Keratinocyte (primary cell): ENCODE results near the gene ACKR4. TPM values are rescaled to one million over a fixed set of nuclear protein-coding genes. Genes with fewer than 3 reads are reported as not detected.

Source experiments
- DNase-seq: peaks from one replicate; pipeline ENCODE4 v3.0.0-alpha.2; 2011; ENCODE audit warnings: low read depth, missing footprints, low spot score
- FAIRE-seq: peaks from 2 replicates; lab custom pipeline; 2011; peaks lifted over from hg19 to GRCh38; lab: Jason Lieb, UNC
- H2AFZ ChIP-seq: 2 replicates; pipeline ENCODE4 v1.6.0; 2012; ENCODE audit warnings: low read length, control low read depth, inconsistent platforms; ENCODE audit not compliant: control insufficient read depth
- H3K27ac ChIP-seq: 2 replicates; pipeline ENCODE4 v1.5.1; 2011; ENCODE audit warnings: low read length; ENCODE audit not compliant: control insufficient read depth, insufficient read depth
- H3K27me3 ChIP-seq: 3 replicates; pipeline ENCODE4 v1.6.0; 2011; ENCODE audit warnings: low read length; ENCODE audit not compliant: control insufficient read depth, insufficient read depth; ENCODE audit errors: extremely low read depth
- H3K36me3 ChIP-seq, 2 experiments: 2 replicates in 1 of 2; 3 replicates in 1 of 2; pipeline ENCODE4 v1.5.1; 2011; ENCODE audit warnings: low read length in 2 of 2, mild to moderate bottlenecking in 1 of 2; ENCODE audit not compliant: control insufficient read depth in 2 of 2, insufficient read depth in 2 of 2; ENCODE audit errors: extremely low read depth in 1 of 2
- H3K4me1 ChIP-seq: 3 replicates; pipeline ENCODE4 v1.5.1; 2011; ENCODE audit warnings: low read length; ENCODE audit not compliant: control insufficient read depth, insufficient read depth; ENCODE audit errors: extremely low read depth
- H3K4me2 ChIP-seq: 3 replicates; pipeline ENCODE4 v1.6.0; 2011; ENCODE audit warnings: low read depth, low read length; ENCODE audit not compliant: control insufficient read depth, insufficient read depth; ENCODE audit errors: extremely low read depth
- H3K4me3 ChIP-seq, 3 experiments: fragments of 200-600 bp in 1 of 3; sonication (generic) in 1 of 3; 2 replicates in 2 of 3; 3 replicates in 1 of 3; pipeline ENCODE4 v1.5.1; 2011 to 2016; ENCODE audit warnings: low read length in 3 of 3, mild to moderate bottlenecking in 3 of 3, control low read depth in 2 of 3, inconsistent platforms in 1 of 3, low read depth in 1 of 3, mixed read lengths in 1 of 3, mixed run types in 1 of 3, moderate library complexity in 1 of 3; ENCODE audit not compliant: control insufficient read depth in 2 of 3, insufficient read depth in 2 of 3; ENCODE audit errors: extremely low read depth in 1 of 3
- H3K79me2 ChIP-seq: 2 replicates; pipeline ENCODE4 v1.6.0; 2012; ENCODE audit warnings: low read length; ENCODE audit not compliant: control insufficient read depth, insufficient read depth
- H3K9ac ChIP-seq: 3 replicates; pipeline ENCODE4 v1.6.0; 2011; ENCODE audit warnings: low read length; ENCODE audit not compliant: control insufficient read depth, insufficient read depth; ENCODE audit errors: extremely low read depth
- H3K9me1 ChIP-seq: 3 replicates; pipeline ENCODE4 v1.6.0; 2011; ENCODE audit warnings: low read length; ENCODE audit not compliant: control insufficient read depth, insufficient read depth; ENCODE audit errors: extremely low read depth
- H3K9me3 ChIP-seq: 2 replicates; pipeline ENCODE4 v1.5.1; 2012; ENCODE audit warnings: low read depth, low read length; ENCODE audit not compliant: control insufficient read depth
- H4K20me1 ChIP-seq: 3 replicates; pipeline ENCODE4 v1.6.0; 2011; ENCODE audit warnings: low read length; ENCODE audit not compliant: control insufficient read depth, insufficient read depth; ENCODE audit errors: extremely low read depth
- EZH2 ChIP-seq: IDR thresholded peaks from one replicate; pipeline ENCODE4 v1.6.1; 2012; ENCODE audit warnings: inconsistent platforms, mild to moderate bottlenecking, low read length, moderate library complexity
- dilution Hi-C: fragments of 300-500 bp; cut with MboI; formaldehyde crosslinking; loops from one replicate; pipeline ENCODE4 v1.7.0; 2020; ENCODE audit warnings: low sequenced_read_pairs; ENCODE audit not compliant: extremely low pct_ligation_motif_present
- polyA plus RNA-seq, 5 experiments: library from polyadenylated mRNA; depleted of rRNA in 3 of 5; stranded (reverse) in 3 of 5; stranded (forward) in 1 of 5; unstranded in 1 of 5; fragments of >200 nt; gene quantifications; 1 replicate in 1 of 5; 2 replicates in 3 of 5; 3 replicates in 1 of 5; pipeline versions ENCODE4 v1.2.1 to v1.2.3, GENCODE V29; 2011 to 2012; ENCODE audit warnings: missing spikeins in 2 of 5, low read depth in 1 of 5, low replicate concordance in 1 of 5
- TF ChIP-seq, protein P1 (sequence below), 3 experiments: IDR thresholded peaks in 1 of 3; conservative IDR thresholded peaks in 1 of 3; optimal IDR thresholded peaks in 1 of 3; 2 replicates in 2 of 3; 3 replicates in 1 of 3; pipeline versions ENCODE3 to v1.5.1; 2011; ENCODE audit warnings: low read length in 3 of 3, mild to moderate bottlenecking in 3 of 3, moderate library complexity in 2 of 3, control low read depth in 1 of 3, inconsistent platforms in 1 of 3; ENCODE audit not compliant: insufficient read depth in 2 of 3; ENCODE audit errors: extremely low read depth in 1 of 3

Gene ACKR4
- polyA plus RNA-seq, 1 donor (not counting 4 experiments of a cell fraction or from before 2014, with no cell fraction given): 0.67 TPM

DNA sequence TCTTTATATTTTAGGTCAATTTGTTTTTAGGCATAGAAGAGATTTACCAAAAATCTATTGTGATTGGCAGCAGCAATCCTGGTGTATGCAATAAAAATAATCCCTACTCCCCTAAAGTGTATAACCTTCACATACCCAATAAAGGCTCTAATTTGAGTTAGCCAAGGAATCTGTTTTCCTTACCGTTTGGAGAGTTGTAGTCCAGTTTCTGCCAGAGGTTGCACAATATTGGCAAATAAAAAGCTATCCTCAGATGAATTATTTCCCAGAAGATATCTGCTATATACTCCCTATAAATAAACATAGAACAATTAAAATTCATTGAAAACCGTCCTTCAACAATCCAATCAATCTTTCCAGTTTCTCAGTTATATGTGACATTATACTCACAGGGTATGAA is 31.1 kb downstream of the ACKR4 start:
- dilution Hi-C loops: no loop called here
- no peak for FAIRE-seq

DNA sequence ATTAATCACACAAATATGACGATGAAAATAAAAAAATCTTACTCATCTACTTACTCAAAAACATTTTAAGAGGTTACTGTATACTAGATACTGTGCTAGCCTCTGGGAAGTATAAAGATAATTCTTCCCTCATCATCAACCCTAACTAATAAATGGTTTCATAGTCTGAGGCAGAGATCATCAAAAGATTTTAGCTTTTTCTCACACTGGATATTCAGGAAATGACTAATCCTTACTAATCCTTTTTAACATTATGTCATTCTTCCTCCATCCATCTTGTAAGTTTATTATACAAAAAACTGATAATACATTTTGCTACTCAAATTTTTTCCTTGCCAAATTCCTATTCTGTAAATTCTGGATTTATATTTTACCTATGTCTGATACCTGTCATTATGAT is 32.9 kb downstream of the ACKR4 start:
- Histone ChIP-seq H3K27ac (peak overlapping the region; percentile 77), H3K4me3 (peak overlapping the region in 1 of 3 experiments; percentile 32), H3K79me2 (no peaks in the 10 kb centered on the region), H3K9ac (peak overlapping the region; percentile 9), H3K9me1 (no peaks in the 10 kb centered on the region), H2AFZ (peak overlapping the region; percentile 49), H4K20me1 (no peaks in the 10 kb centered on the region), H3K36me3 (peaks cover 2 to 9% of the 10 kb centered on the region in 2 experiments), H3K4me1 (peaks cover 15% of the 10 kb centered on the region), H3K9me3 (peaks cover 2% of the 10 kb centered on the region), H3K27me3 (no peaks in the 10 kb centered on the region), H3K4me2 (peak overlapping the region; percentile 37)
- TF ChIP-seq EZH2: no peak
- TF ChIP-seq, protein P1, sequence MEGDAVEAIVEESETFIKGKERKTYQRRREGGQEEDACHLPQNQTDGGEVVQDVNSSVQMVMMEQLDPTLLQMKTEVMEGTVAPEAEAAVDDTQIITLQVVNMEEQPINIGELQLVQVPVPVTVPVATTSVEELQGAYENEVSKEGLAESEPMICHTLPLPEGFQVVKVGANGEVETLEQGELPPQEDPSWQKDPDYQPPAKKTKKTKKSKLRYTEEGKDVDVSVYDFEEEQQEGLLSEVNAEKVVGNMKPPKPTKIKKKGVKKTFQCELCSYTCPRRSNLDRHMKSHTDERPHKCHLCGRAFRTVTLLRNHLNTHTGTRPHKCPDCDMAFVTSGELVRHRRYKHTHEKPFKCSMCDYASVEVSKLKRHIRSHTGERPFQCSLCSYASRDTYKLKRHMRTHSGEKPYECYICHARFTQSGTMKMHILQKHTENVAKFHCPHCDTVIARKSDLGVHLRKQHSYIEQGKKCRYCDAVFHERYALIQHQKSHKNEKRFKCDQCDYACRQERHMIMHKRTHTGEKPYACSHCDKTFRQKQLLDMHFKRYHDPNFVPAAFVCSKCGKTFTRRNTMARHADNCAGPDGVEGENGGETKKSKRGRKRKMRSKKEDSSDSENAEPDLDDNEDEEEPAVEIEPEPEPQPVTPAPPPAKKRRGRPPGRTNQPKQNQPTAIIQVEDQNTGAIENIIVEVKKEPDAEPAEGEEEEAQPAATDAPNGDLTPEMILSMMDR (optimal IDR thresholded peaks at IDR 0.05 in 1 of 3, IDR thresholded peaks at IDR 0.05 in 1 of 3, conservative IDR thresholded peaks at IDR 0.05 in 1 of 3; ENCODE audit: extremely low read depth in 1 of 3, insufficient read depth in 2 of 3, low read length in 3 of 3): no peak
- DNase-seq (no peak), FAIRE-seq (peak; percentile 68)
- dilution Hi-C loops: no loop called here

More for the DNA sequence above, 31.1 kb downstream of the ACKR4 start:
- Histone ChIP-seq H2AFZ (no peak overlapping the region), H4K20me1 (no peaks in the 10 kb centered on the region), H3K9ac (no peak overlapping the region), H3K27me3 (no peaks in the 10 kb centered on the region), H3K4me2 (no peak overlapping the region), H3K36me3 (peaks cover 3 to 9% of the 10 kb centered on the region in 2 experiments), H3K79me2 (no peaks in the 10 kb centered on the region), H3K4me1 (peaks cover 24% of the 10 kb centered on the region), H3K9me3 (peaks cover 2% of the 10 kb centered on the region), H3K4me3 (no peak overlapping the region), H3K27ac (no peak overlapping the region), H3K9me1 (no peaks in the 10 kb centered on the region)
- TF ChIP-seq EZH2: no peak
- TF ChIP-seq, protein P1 (optimal IDR thresholded peaks at IDR 0.05 in 1 of 3, IDR thresholded peaks at IDR 0.05 in 1 of 3, conservative IDR thresholded peaks at IDR 0.05 in 1 of 3; ENCODE audit: extremely low read depth in 1 of 3, insufficient read depth in 2 of 3, low read length in 3 of 3): no peak
- DNase-seq: no peak
